ENCODE results near the gene KLF13.

Gene KLF13

GRCh38 chr15:31326156-31326874 lies at the start of gene KLF13:
KLF13 (plus strand) TSS chr15:31326835; CDS start chr15:31327213, 378 bp downstream.
- DNase-seq = peak; percentile 81 to 87

- no peak for DNase-seq
Observed at GRCh38 chr15:31277335-31278060, 49.1 kb upstream of the KLF13 start.

GRCh38 chr15:31278061-31278445 lies 48.6 kb upstream of the KLF13 start:
- DNase-seq = no peak

GRCh38 chr15:31278544-31279220 lies 48.0 kb upstream of the KLF13 start:
- DNase-seq = no peak

GRCh38 chr15:31279221-31280045 lies 47.2 kb upstream of the KLF13 start:
- no peak for DNase-seq

- DNase-seq = no peak
Observed at GRCh38 chr15:31280046-31280830, 46.4 kb upstream of the KLF13 start.

- DNase-seq = no peak
Observed at GRCh38 chr15:31280831-31281216, 45.8 kb upstream of the KLF13 start.

GRCh38 chr15:31283043-31283442 lies 43.6 kb upstream of the KLF13 start:
- DNase-seq = no peak

- DNase-seq = no peak
Observed at GRCh38 chr15:31285772-31286261, 40.8 kb upstream of the KLF13 start.

GRCh38 chr15:31291048-31291578 lies 35.5 kb upstream of the KLF13 start:
- no peak for DNase-seq

- no peak for DNase-seq
Observed at GRCh38 chr15:31292391-31293015, 34.1 kb upstream of the KLF13 start.

- DNase-seq = no peak
Observed at GRCh38 chr15:31293655-31294054, 33.0 kb upstream of the KLF13 start.

- no peak for DNase-seq
Observed at GRCh38 chr15:31294067-31294466, 32.6 kb upstream of the KLF13 start.

- no peak for DNase-seq
Observed at GRCh38 chr15:31295658-31296057, 31.0 kb upstream of the KLF13 start.

- DNase-seq = no peak
Observed at GRCh38 chr15:31296219-31296645, 30.4 kb upstream of the KLF13 start.

- no peak for DNase-seq
Observed at GRCh38 chr15:31296646-31297574, 29.7 kb upstream of the KLF13 start.

GRCh38 chr15:31297575-31298456 lies 28.8 kb upstream of the KLF13 start:
- DNase-seq = no peak

GRCh38 chr15:31298707-31299172 lies 27.9 kb upstream of the KLF13 start:
- DNase-seq = no peak

GRCh38 chr15:31300208-31300661 lies 26.4 kb upstream of the KLF13 start:
- no peak for DNase-seq
